HG02943 (cell line): Measurements from ENCODE around the gene MCC.

ENCODE experiments used
- ATAC-seq: cut with Tn5 transposase; IDR thresholded peaks from one replicate; pipeline ENCODE4 v1.9.1; 2021; ENCODE audit warnings: mild to moderate bottlenecking, low read depth, moderate library complexity; ENCODE audit not compliant: unreplicated experiment

Gene MCC

GRCh38 chr5:113278976-113279375 is 209.3 kb downstream of the MCC start:
- no peak for ATAC-seq

DNA sequence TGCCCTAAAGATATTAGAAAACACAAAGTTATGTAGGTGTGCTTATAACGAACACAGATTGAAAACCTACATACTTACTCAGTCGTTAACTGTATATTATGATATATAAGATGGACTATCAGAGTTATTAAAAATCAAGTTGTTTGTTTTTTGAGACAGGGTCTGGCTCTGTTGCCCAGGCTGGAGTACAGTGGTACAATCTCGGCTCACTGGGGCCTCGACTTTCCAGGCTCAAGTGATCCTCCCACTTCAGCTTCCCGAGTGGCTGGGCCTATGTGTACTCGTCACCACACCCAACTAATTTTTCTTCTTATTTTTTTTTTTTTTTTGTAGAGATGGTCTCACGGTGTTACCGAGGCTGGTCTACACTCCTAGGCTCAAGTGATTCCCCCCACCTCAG is 211.8 kb downstream of the MCC start:
- ATAC-seq = no peak

DNA sequence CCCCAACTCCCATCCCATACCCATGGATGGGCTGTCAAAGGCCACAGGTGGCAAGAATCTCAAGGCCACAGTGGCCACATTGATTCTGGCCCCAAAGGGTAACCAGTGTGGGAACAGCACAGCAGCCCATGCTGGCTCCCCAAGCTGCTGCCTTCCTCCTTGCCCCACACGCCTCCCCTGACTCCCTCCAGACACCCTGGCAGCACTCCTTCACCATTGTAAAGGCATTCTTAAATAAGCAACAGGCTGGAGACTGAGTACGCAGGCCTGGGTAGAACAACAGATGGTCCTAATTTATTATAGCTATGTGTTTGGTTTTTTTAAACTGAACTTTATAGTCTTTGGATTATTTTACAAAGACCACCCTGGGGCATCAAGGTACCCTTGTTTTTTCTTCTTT is 212.3 kb downstream of the MCC start:
- ATAC-seq = no peak

GRCh38 chr5:113274836-113275414 is 213.3 kb downstream of the MCC start:
- no peak for ATAC-seq

GRCh38 chr5:113273948-113274347 is 214.3 kb downstream of the MCC start:
- no peak for ATAC-seq

DNA sequence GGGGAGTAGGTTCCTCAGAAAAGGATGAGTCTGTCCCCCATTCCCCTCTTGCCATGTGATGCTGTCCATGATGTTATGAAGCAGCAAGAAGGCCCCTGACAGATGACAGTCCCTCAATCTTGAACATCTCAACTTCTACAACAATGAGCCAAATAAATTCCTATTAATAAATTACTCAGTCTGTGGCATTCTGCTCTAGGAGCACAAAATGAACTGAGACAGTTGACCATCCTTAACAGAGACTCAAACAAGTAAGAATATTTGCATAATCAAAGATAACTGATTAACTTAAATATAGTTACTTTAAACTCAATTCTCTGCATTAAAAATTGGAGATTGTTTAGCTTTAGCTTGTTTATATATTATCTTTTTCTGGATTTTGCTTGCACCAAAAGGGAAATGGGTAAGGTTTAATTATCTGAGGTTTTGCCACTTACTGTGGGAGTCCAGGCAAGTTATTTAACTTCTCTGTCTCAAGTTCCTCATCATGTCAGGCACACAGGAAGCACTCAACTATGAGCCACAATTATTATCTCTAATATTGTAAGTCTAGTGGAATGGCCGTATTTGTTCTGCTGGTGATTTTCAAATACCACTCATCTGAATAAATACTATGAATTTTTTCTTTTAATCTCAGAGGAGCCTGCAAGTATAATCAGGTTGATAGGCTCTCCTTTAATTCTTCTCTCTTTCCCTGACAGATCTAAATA is 216.4 kb downstream of the MCC start:
- ATAC-seq = no peak

DNA sequence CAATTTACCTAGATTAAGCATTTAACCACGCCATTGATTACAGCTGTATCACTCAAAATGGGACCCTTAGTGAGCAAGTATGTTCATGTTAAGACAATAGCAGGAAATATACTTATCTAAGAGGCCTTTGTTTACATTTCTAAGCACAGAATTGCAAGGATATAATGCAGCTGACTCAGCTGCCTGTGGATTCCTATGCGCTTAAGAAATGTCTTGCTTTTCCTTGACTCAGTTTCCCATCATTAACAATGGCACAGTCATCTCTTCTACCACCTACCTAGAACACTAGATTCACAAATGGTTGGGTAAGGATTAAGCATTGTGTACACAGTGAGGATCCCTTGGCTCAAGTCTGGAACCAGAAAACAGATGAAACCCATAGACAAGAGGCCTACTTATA is 217.2 kb downstream of the MCC start:
- no peak for ATAC-seq

DNA sequence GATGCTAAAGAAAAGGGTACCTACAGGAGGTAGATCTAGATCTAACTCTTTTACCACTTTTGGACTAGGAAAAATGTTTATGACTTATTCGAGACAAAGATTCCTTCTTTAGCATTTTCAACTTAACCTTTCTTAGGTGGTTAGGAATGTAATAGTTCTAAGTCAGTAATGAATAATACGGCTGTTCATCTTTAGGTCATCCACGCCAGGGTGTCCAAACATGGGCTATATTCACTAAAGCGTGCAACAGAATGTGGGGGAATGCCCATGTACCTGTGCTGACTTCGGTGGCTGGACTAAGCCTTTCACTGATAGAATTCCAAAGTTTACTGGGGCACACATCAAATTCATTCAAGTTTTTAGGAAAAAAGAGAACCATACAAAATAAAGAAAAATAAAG is 218.2 kb downstream of the MCC start:
- no peak for ATAC-seq

- ATAC-seq = no peak
Observed at GRCh38 chr5:113269023-113269997, 218.9 kb downstream of the MCC start.

GRCh38 chr5:113268232-113268631 is 220.0 kb downstream of the MCC start:
- no peak for ATAC-seq

- no peak for ATAC-seq
Observed at GRCh38 chr5:113267361-113267900, 220.8 kb downstream of the MCC start.

DNA sequence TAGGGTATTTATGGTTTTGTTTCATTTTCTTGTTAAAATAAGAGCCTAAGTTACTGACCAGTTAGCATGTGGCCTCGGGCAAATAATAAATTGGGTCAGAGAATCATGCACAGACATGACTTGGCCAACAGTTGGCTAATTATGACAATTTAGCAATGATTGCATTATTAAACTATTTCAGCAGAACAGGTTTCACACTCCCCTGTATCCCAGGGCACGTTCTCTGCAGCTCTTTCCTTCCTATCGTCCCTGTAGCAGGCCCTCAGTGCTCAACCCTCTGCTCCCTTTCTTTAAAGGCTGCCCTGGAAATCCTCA is 221.4 kb downstream of the MCC start:
- ATAC-seq = no peak

- no peak for ATAC-seq
Observed at GRCh38 chr5:113266227-113266912, 221.9 kb downstream of the MCC start.

- no peak for ATAC-seq
Observed at GRCh38 chr5:113265190-113265589, 223.1 kb downstream of the MCC start.

- no peak for ATAC-seq
Observed at GRCh38 chr5:113264046-113264445, 224.2 kb downstream of the MCC start.

DNA sequence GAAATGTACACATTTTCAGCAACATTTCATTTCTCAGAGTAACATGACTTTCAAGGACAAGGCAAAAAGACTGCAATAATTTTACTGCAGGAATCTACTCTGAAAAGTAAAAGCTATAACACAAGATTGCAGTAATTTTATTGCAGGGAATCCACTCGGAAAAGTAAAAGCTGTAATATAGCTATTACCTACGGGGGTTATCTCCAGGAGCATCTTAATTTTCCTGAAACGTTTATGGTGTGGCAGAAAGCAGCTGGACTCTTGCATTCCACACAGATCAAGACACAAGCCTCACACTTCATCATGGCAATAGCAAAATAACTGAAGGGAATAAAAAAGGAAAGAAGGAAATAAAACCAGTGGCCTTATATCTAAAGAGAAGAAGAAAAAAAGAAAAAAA is 224.7 kb downstream of the MCC start:
- no peak for ATAC-seq

DNA sequence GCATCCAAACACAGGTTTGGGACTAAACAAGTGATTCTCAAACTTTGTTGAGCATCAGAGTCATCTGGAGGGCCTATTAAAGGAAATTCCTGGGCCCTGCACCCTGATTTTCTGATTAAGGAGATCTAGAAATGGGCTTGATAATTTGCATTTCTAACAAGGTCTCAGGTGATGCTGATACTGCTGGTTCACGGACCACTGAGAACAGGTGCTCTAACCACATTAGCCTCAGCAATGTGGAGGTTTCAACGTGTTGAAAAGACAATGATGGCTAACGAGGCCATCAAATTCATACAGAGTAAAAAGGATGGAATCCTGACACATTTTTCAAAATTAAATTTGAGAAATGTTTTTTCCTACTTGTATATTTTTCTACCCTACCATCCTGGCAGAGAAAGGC is 225.6 kb downstream of the MCC start:
- no peak for ATAC-seq

DNA sequence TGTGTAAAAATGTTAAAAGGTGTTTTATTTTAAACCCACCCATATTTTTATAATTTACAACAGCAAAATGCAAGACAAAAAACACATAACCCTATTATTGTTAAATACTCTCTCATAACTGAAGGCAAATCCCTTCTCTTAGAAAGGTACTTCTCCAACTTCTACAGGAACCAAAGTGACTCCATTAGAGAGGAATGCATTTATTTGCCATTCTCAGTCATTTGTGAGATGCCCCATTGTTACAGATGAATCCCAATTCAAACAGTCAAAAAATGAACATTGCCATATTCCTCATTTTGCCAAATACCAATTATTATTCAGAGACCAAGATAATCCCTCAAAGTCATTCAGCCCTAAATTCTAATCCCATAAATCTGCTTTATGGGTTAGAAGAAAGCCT is 229.2 kb downstream of the MCC start:
- no peak for ATAC-seq

- no peak for ATAC-seq
Observed at GRCh38 chr5:113257545-113257944, 230.7 kb downstream of the MCC start.

GRCh38 chr5:113256671-113257452 is 231.4 kb downstream of the MCC start:
- no peak for ATAC-seq
